ENCODE results near the gene PIM2.

PIM2 gene

GRCh38 chrX:48937054-48937907, 18.5 kb upstream of the PIM2 start:
- peak; percentile 58; the same call in 1 of the 2 replicates for TF ChIP-seq MYC (IDR thresholded peaks at IDR 0.05; ENCODE audit: low read depth, low read length)
- no peak for TF ChIP-seq POLR2A (IDR thresholded peaks at IDR 0.05; ENCODE audit: extremely low read depth, insufficient read length)
- TF ChIP-seq CTCF (IDR thresholded peaks at IDR 0.05; ENCODE audit: low read depth, low read length) = peak; percentile 26
- TF ChIP-seq MAX (IDR thresholded peaks at IDR 0.05; ENCODE audit: low read depth, low read length) = peak; percentile 85
- DNase-seq (ENCODE audit: low read depth) = peak; percentile 94
- peak overlapping the region; percentile 40 for H3K4me3 ChIP-seq (ENCODE audit: low read depth, low read length)

GRCh38 chrX:48936429-48937053, 17.7 kb upstream of the PIM2 start:
- DNase-seq (ENCODE audit: low read depth) = no peak
- peak overlapping the region; percentile 28 for H3K4me3 ChIP-seq (ENCODE audit: low read depth, low read length)
- TF ChIP-seq MYC (IDR thresholded peaks at IDR 0.05; ENCODE audit: low read depth, low read length) = no peak
- TF ChIP-seq CTCF (IDR thresholded peaks at IDR 0.05; ENCODE audit: low read depth, low read length) = no peak
- TF ChIP-seq POLR2A (IDR thresholded peaks at IDR 0.05; ENCODE audit: extremely low read depth, insufficient read length) = no peak
- no peak for TF ChIP-seq MAX (IDR thresholded peaks at IDR 0.05; ENCODE audit: low read depth, low read length)

- no peak overlapping the region for H3K4me3 ChIP-seq (ENCODE audit: low read depth, low read length)
- no peak for DNase-seq (ENCODE audit: low read depth)
- no peak for TF ChIP-seq MYC (IDR thresholded peaks at IDR 0.05; ENCODE audit: low read depth, low read length)
- TF ChIP-seq MAX (IDR thresholded peaks at IDR 0.05; ENCODE audit: low read depth, low read length) = no peak
- no peak for TF ChIP-seq CTCF (IDR thresholded peaks at IDR 0.05; ENCODE audit: low read depth, low read length)
- TF ChIP-seq POLR2A (IDR thresholded peaks at IDR 0.05; ENCODE audit: extremely low read depth, insufficient read length) = no peak
These were observed 16.5 kb upstream of the PIM2 start for GRCh38 chrX:48935301-48935670.

- H3K4me3 ChIP-seq (ENCODE audit: low read depth, low read length) = no peak overlapping the region
- no peak for DNase-seq (ENCODE audit: low read depth)
- no peak for TF ChIP-seq MAX (IDR thresholded peaks at IDR 0.05; ENCODE audit: low read depth, low read length)
- TF ChIP-seq CTCF (IDR thresholded peaks at IDR 0.05; ENCODE audit: low read depth, low read length) = no peak
These were observed 15.9 kb upstream of the PIM2 start for GRCh38 chrX:48934581-48935300.

GRCh38 chrX:48933757-48934156, 14.9 kb upstream of the PIM2 start:
- no peak for DNase-seq (ENCODE audit: low read depth)
- TF ChIP-seq POLR2A (IDR thresholded peaks at IDR 0.05; ENCODE audit: extremely low read depth, insufficient read length) (no peak), CTCF (IDR thresholded peaks at IDR 0.05; ENCODE audit: low read depth, low read length) (no peak), MAX (IDR thresholded peaks at IDR 0.05; ENCODE audit: low read depth, low read length) (no peak), MYC (IDR thresholded peaks at IDR 0.05; ENCODE audit: low read depth, low read length) (no peak)
- no peak overlapping the region for H3K4me3 ChIP-seq (ENCODE audit: low read depth, low read length)
